Activated B cell treated with CpG ODN at 0.5 μM for 24 hours (primary cell): ENCODE measurements around the gene ULBP3. TPM values are rescaled to one million over a fixed set of nuclear protein-coding genes. Genes with fewer than 3 reads are reported as not detected.

Source experiments
- ATAC-seq: fragments of 200-7000 bp; cut with Tn5 transposase; one replicate; pipeline ENCODE4 v1.10.0; 2021; ENCODE audit warnings: low read depth, mild to moderate bottlenecking, moderate library complexity
- CTCF ChIA-PET: fragments of 350-600 bp; sonication (Branson Sonifier 250); formaldehyde crosslinking; loops from one replicate; lab custom pipeline; 2021; ENCODE audit warnings: antibody characterized with exemption; lab: Charles Lee
- POLR2A ChIA-PET: fragments of 350-600 bp; sonication (Branson Sonifier 250); formaldehyde crosslinking; loops from one replicate; lab custom pipeline; 2021; ENCODE audit warnings: antibody characterized with exemption; lab: Charles Lee
- DNase-seq: peaks from one replicate; pipeline ENCODE4 v3.0.0; 2022
- H3K27ac Mint-ChIP-seq: one replicate; pipeline ENCODE4 v1.8.0; 2020; ENCODE audit warnings: mixed read lengths
- H3K27me3 Mint-ChIP-seq: one replicate; pipeline ENCODE4 v1.8.0; 2021; ENCODE audit warnings: mixed read lengths
- H3K36me3 Mint-ChIP-seq: one replicate; pipeline ENCODE4 v1.8.0; 2021; ENCODE audit warnings: low read depth, mixed read lengths
- H3K4me1 Mint-ChIP-seq: one replicate; pipeline ENCODE4 v1.8.0; 2021; ENCODE audit warnings: mixed read lengths
- H3K4me3 Mint-ChIP-seq: one replicate; pipeline ENCODE4 v1.8.0; 2020; ENCODE audit warnings: mild to moderate bottlenecking, mixed read lengths
- H3K9me3 Mint-ChIP-seq: one replicate; pipeline ENCODE4 v1.8.0; 2020; ENCODE audit warnings: mixed read lengths
- intact Hi-C: fragments of 100-400 bp; cut with micrococcal nuclease; formaldehyde crosslinking; loops from one replicate; pipeline ENCODE4 v1.15.1; 2024
- total RNA-seq: library from RNA; stranded (reverse); gene quantifications from 2 replicates; pipeline ENCODE4 v1.2.3, GENCODE V29; 2022
- TF ChIP-seq, protein P1 (sequence below): fragments of 200-600 bp; IDR thresholded peaks from one replicate; pipeline ENCODE4 v1.8.0; 2022; ENCODE audit warnings: antibody characterized with exemption, mild to moderate bottlenecking

The ULBP3 gene
- total RNA-seq, 1 donor from 2014 or later = 0.80 TPM

DNA sequence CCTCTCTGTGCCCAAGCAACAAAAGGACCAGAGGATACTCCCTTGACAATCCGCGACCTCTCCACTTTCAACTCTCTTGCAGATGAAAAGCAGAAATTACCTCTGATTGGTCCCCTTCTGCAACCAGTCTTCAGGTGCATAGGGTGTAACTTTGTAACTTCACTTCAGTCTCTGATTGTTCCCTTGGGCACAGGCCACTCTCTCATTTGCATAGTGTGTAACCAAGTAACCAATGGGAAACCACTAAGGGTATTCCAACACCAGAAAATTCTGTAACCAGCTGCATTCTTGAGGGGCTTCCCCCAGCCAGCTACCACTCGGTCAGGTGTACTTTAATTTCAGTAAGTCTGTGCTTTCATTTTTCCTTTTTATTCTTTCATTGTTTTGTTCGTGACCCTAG lies 39.2 kb downstream of the ULBP3 start:
- peaks cover 36% of the 10 kb centered on the region for H3K4me1 Mint-ChIP-seq
- POLR2A ChIA-PET = interaction anchor here (0.5 kb wide), 1 partner anchor 84 kb away, joined by 3 read pairs; no protein-coding TSS in a partner anchor
- no peaks in the 10 kb centered on the region for H3K36me3 Mint-ChIP-seq
- peak overlapping the region; percentile 26 for H3K4me3 Mint-ChIP-seq
- TF ChIP-seq, protein P1, sequence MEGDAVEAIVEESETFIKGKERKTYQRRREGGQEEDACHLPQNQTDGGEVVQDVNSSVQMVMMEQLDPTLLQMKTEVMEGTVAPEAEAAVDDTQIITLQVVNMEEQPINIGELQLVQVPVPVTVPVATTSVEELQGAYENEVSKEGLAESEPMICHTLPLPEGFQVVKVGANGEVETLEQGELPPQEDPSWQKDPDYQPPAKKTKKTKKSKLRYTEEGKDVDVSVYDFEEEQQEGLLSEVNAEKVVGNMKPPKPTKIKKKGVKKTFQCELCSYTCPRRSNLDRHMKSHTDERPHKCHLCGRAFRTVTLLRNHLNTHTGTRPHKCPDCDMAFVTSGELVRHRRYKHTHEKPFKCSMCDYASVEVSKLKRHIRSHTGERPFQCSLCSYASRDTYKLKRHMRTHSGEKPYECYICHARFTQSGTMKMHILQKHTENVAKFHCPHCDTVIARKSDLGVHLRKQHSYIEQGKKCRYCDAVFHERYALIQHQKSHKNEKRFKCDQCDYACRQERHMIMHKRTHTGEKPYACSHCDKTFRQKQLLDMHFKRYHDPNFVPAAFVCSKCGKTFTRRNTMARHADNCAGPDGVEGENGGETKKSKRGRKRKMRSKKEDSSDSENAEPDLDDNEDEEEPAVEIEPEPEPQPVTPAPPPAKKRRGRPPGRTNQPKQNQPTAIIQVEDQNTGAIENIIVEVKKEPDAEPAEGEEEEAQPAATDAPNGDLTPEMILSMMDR = no peak
- CTCF ChIA-PET = no interaction called here
- H3K9me3 Mint-ChIP-seq = no peaks in the 10 kb centered on the region
- DNase-seq (no peak), ATAC-seq (peak; percentile 87)
- no peak overlapping the region for H3K27ac Mint-ChIP-seq
- peaks cover 29% of the 10 kb centered on the region for H3K27me3 Mint-ChIP-seq
- intact Hi-C loops = no loop called here

DNA sequence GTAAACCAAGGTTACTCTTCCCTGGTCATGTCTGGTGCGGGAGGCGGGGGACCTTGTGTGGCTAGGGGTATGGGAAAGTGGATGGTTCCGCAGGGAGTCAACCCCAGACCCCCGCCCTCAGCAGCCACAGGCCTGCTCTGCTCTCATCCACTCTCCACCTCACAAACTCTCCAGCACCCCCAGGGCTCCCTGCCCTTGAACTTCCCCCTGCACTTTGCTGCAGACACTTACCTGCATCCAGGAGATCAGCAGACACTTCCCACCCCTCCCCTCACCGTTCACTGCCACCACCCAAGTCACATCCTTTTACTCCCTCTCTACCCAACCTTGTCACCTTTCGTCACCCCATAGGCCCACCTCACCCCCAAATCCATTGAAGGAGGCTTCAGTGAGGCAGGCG lies 39.6 kb downstream of the ULBP3 start:
- TF ChIP-seq, protein P1 = no peak
- H3K4me3 Mint-ChIP-seq = no peak overlapping the region
- H3K27me3 Mint-ChIP-seq = peaks cover 31% of the 10 kb centered on the region
- CTCF ChIA-PET = no interaction called here
- no peaks in the 10 kb centered on the region for H3K9me3 Mint-ChIP-seq
- no peaks in the 10 kb centered on the region for H3K36me3 Mint-ChIP-seq
- DNase-seq (no peak), ATAC-seq (no peak)
- POLR2A ChIA-PET = no interaction called here
- intact Hi-C loops = no loop called here
- no peak overlapping the region for H3K27ac Mint-ChIP-seq
- peaks cover 36% of the 10 kb centered on the region for H3K4me1 Mint-ChIP-seq

DNA sequence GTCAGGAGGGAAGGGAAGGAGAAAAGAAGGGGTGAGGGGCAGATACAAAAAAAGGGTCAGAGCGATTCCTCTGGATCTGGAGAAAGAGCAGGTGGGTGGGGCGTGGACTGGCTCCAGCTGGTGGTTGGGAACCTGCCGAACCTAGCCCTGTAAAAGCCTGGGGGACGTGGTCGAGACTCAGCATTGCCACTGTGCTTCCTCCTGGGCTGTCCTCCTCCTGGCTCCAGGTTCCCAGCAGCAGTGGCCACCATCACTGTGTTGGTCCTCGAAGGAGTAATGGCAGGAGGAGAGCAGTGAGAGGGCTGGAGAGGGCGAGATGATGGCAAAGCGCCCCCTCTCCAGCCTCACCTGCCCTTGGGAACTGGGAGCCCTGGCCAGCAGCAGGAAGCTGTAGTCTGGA lies 40.1 kb downstream of the ULBP3 start:
- TF ChIP-seq, protein P1 = no peak
- intact Hi-C loops = no loop called here
- POLR2A ChIA-PET = no interaction called here
- H3K9me3 Mint-ChIP-seq = no peaks in the 10 kb centered on the region
- CTCF ChIA-PET = no interaction called here
- no peak overlapping the region for H3K4me3 Mint-ChIP-seq
- H3K27ac Mint-ChIP-seq = no peak overlapping the region
- H3K36me3 Mint-ChIP-seq = no peaks in the 10 kb centered on the region
- no peak for DNase-seq
- peaks cover 36% of the 10 kb centered on the region for H3K4me1 Mint-ChIP-seq
- peaks cover 35% of the 10 kb centered on the region for H3K27me3 Mint-ChIP-seq
- no peak for ATAC-seq

DNA sequence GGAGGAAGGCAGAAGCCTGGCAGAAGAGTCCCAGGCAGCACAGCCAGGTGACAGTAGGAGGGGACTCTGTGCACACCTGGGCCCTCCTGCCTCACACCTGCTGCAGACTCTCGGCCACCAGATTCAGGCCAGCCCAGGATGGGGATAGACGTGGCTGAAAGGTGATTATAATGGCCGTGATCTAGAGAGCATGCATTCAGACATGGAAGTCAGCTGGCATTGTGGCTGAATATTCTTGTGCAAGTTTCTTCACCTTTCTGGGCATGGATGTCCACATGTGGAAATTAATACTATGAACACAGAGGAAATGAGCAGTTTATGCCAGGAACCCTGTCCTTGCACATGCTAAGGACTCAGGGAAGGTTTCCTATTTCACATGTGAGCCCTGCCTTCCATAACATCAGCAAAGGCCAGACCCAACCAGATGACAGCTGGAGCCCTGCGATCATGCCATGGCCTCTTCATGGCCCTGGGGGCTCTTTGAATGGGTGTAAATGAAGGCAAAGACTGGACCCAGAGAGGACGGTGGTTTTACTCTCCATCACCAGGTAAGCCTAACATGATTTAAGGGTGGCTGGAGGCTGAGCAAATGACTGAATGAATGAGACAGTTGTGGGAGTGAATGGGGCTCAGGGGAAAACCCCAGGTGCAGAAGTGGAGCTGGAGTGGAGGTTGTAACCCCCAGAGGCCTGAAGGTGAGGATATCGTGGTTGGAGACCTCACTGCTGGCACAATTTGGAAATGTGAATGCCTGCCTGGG lies 40.9 kb downstream of the ULBP3 start:
- no peaks in the 10 kb centered on the region for H3K36me3 Mint-ChIP-seq
- peaks cover 36% of the 10 kb centered on the region for H3K4me1 Mint-ChIP-seq
- TF ChIP-seq, protein P1 = no peak
- no peak overlapping the region for H3K4me3 Mint-ChIP-seq
- ChIA-PET POLR2A (no interaction called here), CTCF (no interaction called here)
- ATAC-seq = no peak
- peaks cover 33% of the 10 kb centered on the region for H3K27me3 Mint-ChIP-seq
- intact Hi-C loops = no loop called here
- H3K9me3 Mint-ChIP-seq = no peaks in the 10 kb centered on the region
- H3K27ac Mint-ChIP-seq = no peak overlapping the region
- DNase-seq = no peak

DNA sequence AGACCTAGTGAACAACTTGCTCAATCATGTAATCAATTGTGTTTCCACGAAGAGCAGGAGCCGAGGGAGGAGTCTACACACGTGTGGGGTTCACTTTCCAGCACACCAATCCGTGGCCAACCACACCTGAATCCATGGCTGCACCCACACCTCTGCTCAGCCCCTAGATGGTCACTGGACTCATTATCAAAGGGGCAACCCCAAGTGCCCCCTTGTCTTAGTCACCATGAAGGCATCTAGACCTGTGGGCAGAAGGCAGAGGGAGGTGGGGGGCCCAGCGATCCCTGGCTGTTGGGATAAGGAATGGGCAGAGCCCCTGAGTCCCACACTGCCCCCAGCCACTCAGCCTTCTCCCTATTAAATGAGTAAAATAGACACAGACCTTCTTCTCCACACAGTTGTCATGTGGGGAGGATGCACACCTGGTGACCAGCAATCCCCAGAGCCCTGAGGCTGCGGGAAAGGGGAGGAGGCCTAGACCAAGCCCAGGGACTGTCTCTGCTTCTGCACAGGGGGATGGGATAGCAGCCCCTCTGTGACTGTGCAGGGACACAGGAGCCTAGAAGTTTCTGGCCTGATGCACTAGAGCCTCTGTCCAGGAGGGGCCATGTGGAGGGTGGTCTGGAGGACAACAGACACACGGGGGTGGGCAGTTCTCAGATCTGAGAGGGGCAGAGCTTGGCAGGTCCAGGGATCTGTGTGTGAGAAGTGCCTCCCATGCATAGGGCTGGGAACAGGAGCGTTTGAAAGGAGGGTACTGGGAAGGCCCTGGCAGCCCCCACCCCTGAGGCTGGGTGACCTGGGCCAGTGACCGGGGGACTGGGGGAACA lies 41.7 kb downstream of the ULBP3 start:
- ChIA-PET CTCF (interaction anchor here (2.2 kb wide), 1 partner anchor 10 kb away, joined by 8 read pairs; no protein-coding TSS in a partner anchor), POLR2A (no interaction called here)
- intact Hi-C loops = no loop called here
- Mint-ChIP-seq H3K27ac (no peak overlapping the region), H3K4me3 (no peak overlapping the region), H3K9me3 (no peaks in the 10 kb centered on the region), H3K27me3 (peaks cover 29% of the 10 kb centered on the region), H3K4me1 (peaks cover 36% of the 10 kb centered on the region), H3K36me3 (no peaks in the 10 kb centered on the region)
- DNase-seq (no peak), ATAC-seq (no peak)
- TF ChIP-seq, protein P1 = no peak
